Measurements from ENCODE around the gene CTNNBL1.

The CTNNBL1 gene

GRCh38 chr20:37822141-37822601 is 128.3 kb downstream of the CTNNBL1 start:
- Mint-ChIP-seq H3K9me3 (no peaks in the 10 kb centered on the region), H3K4me3 (no peak overlapping the region), H3K27me3 (no peaks in the 10 kb centered on the region), H3K27ac (no peak overlapping the region), H3K4me1 (peaks cover 10% of the 10 kb centered on the region)
- ATAC-seq (no peak), DNase-seq (no peak)

DNA sequence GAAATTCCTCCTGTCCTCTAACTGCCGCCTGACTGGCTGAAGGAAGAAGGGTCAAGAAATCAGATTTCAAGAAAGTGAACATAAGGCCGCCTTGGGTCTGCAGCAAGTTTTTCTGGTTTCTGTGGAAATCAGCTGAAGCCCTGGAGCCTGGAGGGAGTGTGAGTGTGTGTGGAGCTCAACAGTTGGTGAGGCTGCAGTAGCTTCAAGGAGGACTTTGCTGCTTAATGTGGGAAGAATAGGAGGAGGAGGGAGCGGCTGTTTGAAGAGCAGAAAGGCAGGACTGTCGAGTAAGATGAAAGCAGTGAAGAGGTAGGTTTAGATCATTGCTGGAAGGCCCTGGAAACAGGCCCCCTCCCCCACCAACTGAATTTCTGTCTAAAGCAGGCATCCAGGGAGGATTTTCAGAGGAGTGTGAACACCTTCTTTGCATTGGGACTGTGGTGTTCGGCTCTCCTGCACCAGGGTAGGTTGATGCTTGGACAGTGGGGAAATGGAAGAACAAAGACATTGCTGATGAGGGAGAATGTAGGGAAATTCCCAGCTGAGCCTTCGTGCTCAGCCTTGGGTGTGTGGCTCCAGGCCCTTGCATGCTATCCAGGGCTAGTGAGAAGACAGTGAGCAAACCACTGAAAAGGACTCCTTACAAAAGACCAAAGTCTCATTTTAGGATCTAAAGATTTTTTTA is 129.6 kb downstream of the CTNNBL1 start:
- ATAC-seq (no peak), DNase-seq (no peak)
- H3K4me1 Mint-ChIP-seq: peaks cover 10% of the 10 kb centered on the region
- H3K4me3 Mint-ChIP-seq: no peak overlapping the region
- no peaks in the 10 kb centered on the region for H3K9me3 Mint-ChIP-seq
- peak overlapping the region in 1 of 2 donors; percentile 68 for H3K27ac Mint-ChIP-seq
- H3K27me3 Mint-ChIP-seq: no peaks in the 10 kb centered on the region

DNA sequence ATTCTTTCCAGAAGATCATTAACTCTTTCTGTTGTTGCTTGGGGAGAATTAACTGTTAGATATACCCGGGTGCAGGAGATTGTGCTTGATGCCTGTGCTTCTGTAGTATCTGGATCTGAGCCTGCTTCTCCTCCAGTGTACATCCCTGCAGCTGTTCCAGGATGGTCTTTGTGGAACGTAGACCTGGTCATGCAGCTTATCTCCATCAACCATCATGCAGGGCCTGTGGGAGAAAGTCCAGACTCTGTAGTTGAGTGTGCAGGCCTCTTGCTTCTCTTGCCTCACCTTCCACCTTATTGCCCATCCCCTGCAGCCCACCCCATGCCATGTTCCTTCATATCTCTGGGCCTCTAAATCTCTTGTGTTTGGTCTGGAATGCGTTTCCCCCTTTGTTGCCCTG is 133.8 kb downstream of the CTNNBL1 start:
- DNase-seq: no peak
- Mint-ChIP-seq H3K9me3 (no peaks in the 10 kb centered on the region), H3K4me1 (peaks cover 8% of the 10 kb centered on the region), H3K27ac (peak overlapping the region in 1 of 2 donors; percentile 48), H3K27me3 (no peaks in the 10 kb centered on the region), H3K4me3 (no peak overlapping the region)
- ATAC-seq: no peak

DNA sequence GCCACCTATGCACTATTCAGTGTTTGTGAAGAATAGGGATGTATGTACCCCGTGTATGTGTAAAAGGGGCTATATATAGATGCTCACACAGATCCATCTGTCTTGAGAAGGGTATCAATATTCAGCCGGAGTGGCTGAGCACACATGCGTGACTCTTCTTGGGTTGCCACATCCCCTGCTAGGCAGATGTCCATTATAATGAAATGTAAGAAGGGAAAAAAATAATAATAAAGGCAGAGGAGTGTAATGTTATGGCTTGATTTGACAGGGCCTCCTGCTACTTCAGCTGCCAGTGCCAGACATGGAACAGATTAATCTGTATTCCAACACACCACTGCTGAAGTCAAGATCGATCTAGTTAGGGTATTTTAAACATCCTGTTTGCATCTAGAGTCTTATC is 134.9 kb downstream of the CTNNBL1 start:
- Mint-ChIP-seq H3K27me3 (no peaks in the 10 kb centered on the region), H3K4me3 (no peak overlapping the region), H3K4me1 (peaks cover 5% of the 10 kb centered on the region), H3K9me3 (no peaks in the 10 kb centered on the region), H3K27ac (no peak overlapping the region)
- ATAC-seq (no peak), DNase-seq (no peak)

DNA sequence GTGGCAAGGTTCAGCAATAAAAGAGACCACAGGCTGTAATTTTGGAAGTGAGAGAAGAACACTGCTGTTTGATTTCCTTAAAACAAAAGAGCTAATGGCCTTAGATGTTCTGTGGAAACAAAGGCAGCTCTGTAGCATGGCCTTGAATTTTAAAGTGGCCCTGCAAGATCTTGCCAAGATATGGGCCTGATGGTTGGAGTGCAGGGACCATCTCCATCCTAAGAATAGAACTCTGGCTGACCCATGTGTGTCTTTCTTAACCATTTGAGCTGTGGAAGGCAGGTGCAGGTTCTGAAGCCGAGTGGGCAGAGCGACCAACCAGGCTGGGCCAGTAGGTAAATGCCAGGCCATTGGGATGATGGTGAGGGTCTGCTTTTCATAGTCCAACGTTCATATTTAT is 135.3 kb downstream of the CTNNBL1 start:
- Mint-ChIP-seq H3K27me3 (no peaks in the 10 kb centered on the region), H3K9me3 (no peaks in the 10 kb centered on the region), H3K4me3 (no peak overlapping the region), H3K4me1 (peaks cover 5% of the 10 kb centered on the region), H3K27ac (no peak overlapping the region)
- DNase-seq (no peak), ATAC-seq (no peak)

DNA sequence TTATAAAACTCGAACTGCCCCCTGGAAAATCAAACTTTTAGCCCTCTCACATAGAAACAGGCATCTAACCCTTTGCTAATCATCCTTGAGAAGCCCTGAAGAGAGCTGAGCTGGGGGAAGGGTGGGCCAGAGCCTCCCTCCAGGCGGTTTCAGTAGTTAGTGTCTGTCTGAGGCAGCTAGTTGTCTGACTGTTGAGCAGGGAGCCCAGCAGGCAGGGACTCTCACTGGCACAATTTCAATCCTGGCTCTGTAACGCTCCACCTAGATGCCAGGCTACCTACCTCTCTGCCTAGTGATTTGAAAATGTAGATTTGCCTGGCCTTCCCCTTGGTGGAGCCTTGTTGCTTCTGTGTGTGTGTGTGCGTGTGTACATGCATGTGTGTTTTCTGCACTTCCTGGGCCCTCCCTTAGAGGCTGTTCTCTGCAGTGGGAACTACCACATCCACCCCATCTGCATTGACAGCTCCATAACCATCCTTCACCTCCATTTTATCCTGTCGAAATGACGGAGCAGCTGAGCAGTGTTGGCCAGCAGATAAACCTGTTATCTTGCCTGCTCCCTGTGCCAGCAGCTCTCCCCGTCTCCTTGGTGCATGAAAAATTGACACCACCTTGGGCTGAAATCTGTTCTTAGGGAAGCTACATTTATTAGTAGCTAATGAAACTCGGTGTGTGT is 139.5 kb downstream of the CTNNBL1 start:
- Mint-ChIP-seq H3K4me1 (peaks cover 5% of the 10 kb centered on the region), H3K27ac (peak overlapping the region in 1 of 2 donors; percentile 32), H3K27me3 (no peaks in the 10 kb centered on the region), H3K9me3 (no peaks in the 10 kb centered on the region), H3K4me3 (no peak overlapping the region)
- DNase-seq (no peak), ATAC-seq (no peak)

DNA sequence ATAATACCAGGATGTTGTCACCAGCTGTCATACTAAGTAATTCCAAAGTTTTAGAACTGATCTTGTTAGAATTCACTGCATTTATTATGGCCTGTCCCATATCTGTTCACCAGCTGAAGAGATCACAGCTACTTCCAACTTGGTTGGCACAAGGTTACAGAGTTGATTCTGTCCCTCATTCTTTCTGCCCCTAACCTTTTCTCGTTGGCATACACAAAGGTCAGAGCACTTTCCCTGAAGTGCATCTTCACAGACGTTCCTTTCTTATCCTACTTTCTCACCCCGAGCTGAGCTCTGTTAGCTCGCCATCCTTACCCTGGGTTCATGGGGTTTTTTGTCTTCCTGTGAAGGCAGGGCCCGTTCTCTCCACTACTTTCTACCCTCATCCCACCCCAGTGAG is 143.1 kb downstream of the CTNNBL1 start:
- Mint-ChIP-seq H3K9me3 (no peaks in the 10 kb centered on the region), H3K27ac (peak overlapping the region in 1 of 2 donors; percentile 74)
- ATAC-seq: no peak

GRCh38 chr20:37837924-37838323 is 144.1 kb downstream of the CTNNBL1 start:
- Mint-ChIP-seq H3K4me3 (no peak overlapping the region), H3K27me3 (no peaks in the 10 kb centered on the region), H3K4me1 (peaks cover 5% of the 10 kb centered on the region), H3K27ac (no peak overlapping the region), H3K9me3 (no peaks in the 10 kb centered on the region)
- ATAC-seq (no peak), DNase-seq (no peak)

More for the DNA sequence above, 143.1 kb downstream of the CTNNBL1 start:
- H3K4me3 Mint-ChIP-seq: no peak overlapping the region
- H3K4me1 Mint-ChIP-seq: peaks cover 5% of the 10 kb centered on the region
- H3K27me3 Mint-ChIP-seq: no peaks in the 10 kb centered on the region
- no peak for DNase-seq

DNA sequence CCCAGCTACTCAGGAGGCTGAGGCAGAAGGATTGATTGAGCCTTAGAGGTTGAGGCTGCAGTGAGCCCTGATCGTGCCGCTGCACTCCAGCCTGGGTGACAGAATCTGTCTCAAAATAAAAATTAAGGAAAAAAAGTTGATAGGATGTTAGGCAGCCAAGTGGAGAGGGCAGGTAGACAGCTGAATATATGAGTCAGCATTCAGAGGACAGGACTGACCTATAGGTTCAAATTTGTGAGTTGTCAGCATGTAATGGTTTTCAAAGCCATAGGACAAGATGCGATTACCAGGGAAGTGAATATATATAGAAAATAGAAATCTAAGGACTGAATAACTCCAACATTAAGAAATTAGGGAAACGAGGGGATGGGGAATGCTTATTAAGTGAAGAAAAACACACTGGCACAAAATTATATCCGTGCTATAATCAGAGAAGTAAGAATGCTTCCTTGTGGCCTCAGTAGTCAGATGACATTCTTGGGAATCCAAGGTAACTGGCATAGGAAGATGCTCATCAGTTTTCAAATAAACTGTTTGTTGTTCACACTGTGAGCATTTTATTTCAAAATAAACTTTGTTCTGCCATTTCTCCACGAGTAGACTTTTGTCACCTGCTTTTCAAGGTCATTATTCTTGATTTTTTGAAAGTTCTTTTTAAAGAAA is 145.1 kb downstream of the CTNNBL1 start:
- no peak overlapping the region for H3K4me3 Mint-ChIP-seq
- no peak overlapping the region for H3K27ac Mint-ChIP-seq
- H3K9me3 Mint-ChIP-seq: no peaks in the 10 kb centered on the region
- ATAC-seq: no peak
- H3K4me1 Mint-ChIP-seq: no peaks in the 10 kb centered on the region
- DNase-seq: no peak
- no peaks in the 10 kb centered on the region for H3K27me3 Mint-ChIP-seq

DNA sequence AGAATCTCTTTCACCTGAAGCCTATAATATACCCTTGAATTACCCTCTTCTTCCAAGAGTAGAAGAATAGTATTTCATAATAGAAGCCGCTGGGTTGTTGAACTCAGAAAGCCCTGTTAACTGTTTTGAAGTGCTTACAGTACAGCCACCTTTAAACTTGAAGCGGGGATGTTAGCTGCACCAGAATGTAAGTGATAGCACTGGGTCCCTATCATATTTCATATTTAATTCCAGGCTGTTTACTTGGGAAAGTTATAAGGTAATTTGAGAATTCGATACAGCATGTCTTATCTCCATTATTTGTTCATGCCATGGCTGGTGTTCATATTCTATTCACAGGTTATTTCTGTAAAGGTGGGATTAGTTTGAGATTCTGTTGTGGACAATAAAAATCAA is 145.6 kb downstream of the CTNNBL1 start:
- Mint-ChIP-seq H3K4me1 (no peaks in the 10 kb centered on the region), H3K4me3 (no peak overlapping the region), H3K27me3 (no peaks in the 10 kb centered on the region), H3K27ac (no peak overlapping the region), H3K9me3 (no peaks in the 10 kb centered on the region)
- DNase-seq (no peak), ATAC-seq (no peak)

- H3K9me3 Mint-ChIP-seq: no peaks in the 10 kb centered on the region
- ATAC-seq: no peak
Observed at GRCh38 chr20:37839955-37840354, 146.1 kb downstream of the CTNNBL1 start.

DNA sequence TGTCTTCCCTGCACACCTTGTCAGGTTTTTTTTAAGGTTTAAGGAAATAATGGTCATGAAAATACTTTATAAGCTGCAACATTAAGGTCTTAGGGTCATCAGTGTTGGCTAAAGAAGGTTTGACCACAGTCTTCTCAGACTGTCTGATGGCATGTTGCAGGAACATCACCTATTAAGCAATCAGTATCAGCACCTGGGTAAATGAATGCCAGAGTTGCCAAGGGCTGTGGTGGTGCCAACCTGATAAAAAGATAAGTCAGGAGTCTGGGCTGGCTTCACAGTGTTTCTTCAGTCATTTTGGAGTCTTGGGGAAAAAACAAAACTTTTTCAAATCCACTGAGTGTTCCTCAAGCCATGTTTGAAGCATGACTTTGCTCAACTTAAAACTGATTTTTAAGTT is 147.6 kb downstream of the CTNNBL1 start:
- Mint-ChIP-seq H3K27ac (no peak overlapping the region), H3K4me1 (no peaks in the 10 kb centered on the region), H3K4me3 (no peak overlapping the region), H3K27me3 (no peaks in the 10 kb centered on the region), H3K9me3 (no peaks in the 10 kb centered on the region)
- no peak for ATAC-seq
- no peak for DNase-seq

More at GRCh38 chr20:37839955-37840354, 146.1 kb downstream of the CTNNBL1 start:
- Mint-ChIP-seq H3K4me1 (no peaks in the 10 kb centered on the region), H3K4me3 (no peak overlapping the region), H3K27ac (no peak overlapping the region), H3K27me3 (no peaks in the 10 kb centered on the region)
- DNase-seq: no peak

- no peak overlapping the region for H3K27ac Mint-ChIP-seq
- no peaks in the 10 kb centered on the region for H3K27me3 Mint-ChIP-seq
- H3K4me3 Mint-ChIP-seq: no peak overlapping the region
Observed at GRCh38 chr20:37841971-37842370, 148.1 kb downstream of the CTNNBL1 start.

DNA sequence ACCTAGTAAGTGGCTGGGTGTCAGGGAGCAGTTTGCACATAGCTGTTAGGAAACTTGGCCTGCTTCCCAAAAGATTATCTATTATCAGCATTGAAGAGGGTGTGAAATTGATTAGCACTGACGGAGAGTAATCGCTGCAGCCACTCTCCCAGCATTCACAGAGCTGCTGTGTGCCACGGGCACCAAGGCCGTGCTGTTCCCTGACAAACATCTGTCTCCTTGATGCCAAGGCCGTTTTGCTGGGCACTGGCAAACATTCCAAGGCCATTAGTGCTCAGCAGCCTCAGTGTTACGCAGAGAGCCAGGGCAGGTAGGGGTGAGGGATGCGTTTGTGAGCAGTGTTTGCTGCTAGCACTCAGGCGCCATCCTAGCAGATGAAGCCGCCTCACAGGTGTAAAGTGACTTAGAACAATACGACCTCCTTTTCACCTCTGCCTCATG is 151.4 kb downstream of the CTNNBL1 start:
- H3K9me3 Mint-ChIP-seq: no peaks in the 10 kb centered on the region
- no peak for DNase-seq
- no peaks in the 10 kb centered on the region for H3K4me1 Mint-ChIP-seq
- H3K27ac Mint-ChIP-seq: no peak overlapping the region
- no peak overlapping the region for H3K4me3 Mint-ChIP-seq
- no peaks in the 10 kb centered on the region for H3K27me3 Mint-ChIP-seq
- no peak for ATAC-seq

More at GRCh38 chr20:37841971-37842370, 148.1 kb downstream of the CTNNBL1 start:
- DNase-seq: no peak
- Mint-ChIP-seq H3K9me3 (no peaks in the 10 kb centered on the region), H3K4me1 (no peaks in the 10 kb centered on the region)
- no peak for ATAC-seq

- H3K9me3 Mint-ChIP-seq: no peaks in the 10 kb centered on the region
- no peak overlapping the region for H3K4me3 Mint-ChIP-seq
- H3K4me1 Mint-ChIP-seq: no peaks in the 10 kb centered on the region
- peak overlapping the region in 1 of 2 donors; percentile 43 for H3K27ac Mint-ChIP-seq
- no peaks in the 10 kb centered on the region for H3K27me3 Mint-ChIP-seq
- ATAC-seq (no peak), DNase-seq (no peak)
Observed at GRCh38 chr20:37845878-37846277, 152.0 kb downstream of the CTNNBL1 start.

DNA sequence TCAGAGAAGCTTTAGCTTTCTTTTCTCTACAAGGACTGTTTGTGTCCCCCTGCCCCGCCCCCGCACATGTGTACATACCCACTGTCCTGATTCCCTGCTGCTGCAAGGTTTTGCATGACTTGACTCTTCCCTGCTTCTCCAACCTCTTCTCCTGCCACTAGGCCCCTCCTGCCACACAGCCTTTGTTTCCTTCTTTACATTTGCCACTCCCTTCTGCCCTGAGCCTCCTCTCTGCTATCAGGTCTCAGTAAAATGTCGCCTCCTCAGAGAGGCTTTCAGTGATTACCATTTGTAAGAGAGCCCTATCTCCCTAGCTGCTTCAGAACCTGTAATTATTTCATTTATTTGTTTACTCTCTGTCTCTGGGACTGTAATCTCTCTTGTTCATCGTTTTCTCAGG is 152.7 kb downstream of the CTNNBL1 start:
- H3K4me3 Mint-ChIP-seq: no peak overlapping the region

More for the DNA sequence above, 152.7 kb downstream of the CTNNBL1 start:
- no peaks in the 10 kb centered on the region for H3K27me3 Mint-ChIP-seq
- no peak for DNase-seq
- H3K27ac Mint-ChIP-seq: no peak overlapping the region
- no peak for ATAC-seq
- H3K4me1 Mint-ChIP-seq: no peaks in the 10 kb centered on the region
- H3K9me3 Mint-ChIP-seq: no peaks in the 10 kb centered on the region
